Measurements from ENCODE around the gene HRH1.

DNA sequence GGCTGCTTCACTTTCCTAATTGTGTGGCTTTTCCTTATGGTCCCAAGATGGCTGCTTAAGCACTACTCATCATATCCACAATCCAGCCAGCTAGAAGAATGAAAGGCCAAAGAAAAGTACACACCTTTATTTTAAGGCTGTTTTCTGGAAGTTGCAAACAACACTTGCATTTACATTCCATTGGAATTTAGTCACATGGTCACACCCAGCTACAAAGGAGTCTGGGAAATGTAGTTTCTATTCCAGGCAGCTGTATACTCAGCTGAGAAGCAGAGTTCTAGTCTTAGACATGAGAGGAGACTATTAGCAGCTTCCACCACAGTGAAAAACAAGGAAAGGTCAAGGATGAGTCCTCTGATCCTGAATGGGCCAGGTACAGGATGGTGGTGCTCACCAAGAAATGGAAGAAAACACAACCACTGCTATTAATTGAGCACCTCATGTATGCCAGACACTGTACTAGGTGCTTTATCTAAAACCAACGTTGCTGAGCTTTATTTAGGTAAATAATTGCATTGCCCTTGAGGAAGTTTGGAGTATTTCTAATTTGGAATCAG, 89.9 kb downstream of the HRH1 start:
- TF ChIP-seq, protein P1, sequence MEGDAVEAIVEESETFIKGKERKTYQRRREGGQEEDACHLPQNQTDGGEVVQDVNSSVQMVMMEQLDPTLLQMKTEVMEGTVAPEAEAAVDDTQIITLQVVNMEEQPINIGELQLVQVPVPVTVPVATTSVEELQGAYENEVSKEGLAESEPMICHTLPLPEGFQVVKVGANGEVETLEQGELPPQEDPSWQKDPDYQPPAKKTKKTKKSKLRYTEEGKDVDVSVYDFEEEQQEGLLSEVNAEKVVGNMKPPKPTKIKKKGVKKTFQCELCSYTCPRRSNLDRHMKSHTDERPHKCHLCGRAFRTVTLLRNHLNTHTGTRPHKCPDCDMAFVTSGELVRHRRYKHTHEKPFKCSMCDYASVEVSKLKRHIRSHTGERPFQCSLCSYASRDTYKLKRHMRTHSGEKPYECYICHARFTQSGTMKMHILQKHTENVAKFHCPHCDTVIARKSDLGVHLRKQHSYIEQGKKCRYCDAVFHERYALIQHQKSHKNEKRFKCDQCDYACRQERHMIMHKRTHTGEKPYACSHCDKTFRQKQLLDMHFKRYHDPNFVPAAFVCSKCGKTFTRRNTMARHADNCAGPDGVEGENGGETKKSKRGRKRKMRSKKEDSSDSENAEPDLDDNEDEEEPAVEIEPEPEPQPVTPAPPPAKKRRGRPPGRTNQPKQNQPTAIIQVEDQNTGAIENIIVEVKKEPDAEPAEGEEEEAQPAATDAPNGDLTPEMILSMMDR (IDR thresholded peaks at IDR 0.05): no peak
- TF ChIP-seq POLR2A (IDR thresholded peaks at IDR 0.05): no peak
